ENCODE data around the gene HPCAL1. TPM values are rescaled to one million over a fixed set of nuclear protein-coding genes. Genes with fewer than 3 reads are reported as not detected.

The HPCAL1 gene
- total RNA-seq, 4 donors from 2014 or later, result 11.1 to 122 (median 48.9) TPM

GRCh38 chr2:10269711-10270610 is 32.7 kb upstream of the HPCAL1 start:
- TF ChIP-seq POLR2A (IDR thresholded peaks at IDR 0.05), result no peak
- TF ChIP-seq CTCF (IDR thresholded peaks at IDR 0.05), result no peak
- H3K27ac ChIP-seq, result no peak overlapping the region
- H3K36me3 ChIP-seq, result no peaks in the 10 kb centered on the region
- no peaks in the 10 kb centered on the region for H3K9me3 ChIP-seq
- no peak overlapping the region for H3K4me3 ChIP-seq
- no peaks in the 10 kb centered on the region for H3K27me3 ChIP-seq
- H3K4me1 ChIP-seq, result no peaks in the 10 kb centered on the region
- DNase-seq, result peak in 1 of 2 donors; percentile 11
- intact Hi-C loops (cut with DNase I; ENCODE audit: low total_unique reads), result no loop called here

GRCh38 chr2:10271509-10271908 is 31.2 kb upstream of the HPCAL1 start:
- no peak for TF ChIP-seq CTCF (IDR thresholded peaks at IDR 0.05)
- Histone ChIP-seq H3K4me3 (no peak overlapping the region), H3K27me3 (no peaks in the 10 kb centered on the region), H3K36me3 (no peaks in the 10 kb centered on the region), H3K9me3 (no peaks in the 10 kb centered on the region), H3K4me1 (no peaks in the 10 kb centered on the region), H3K27ac (no peak overlapping the region)
- no peak for DNase-seq
- intact Hi-C loops (cut with DNase I; ENCODE audit: low total_unique reads), result no loop called here

- intact Hi-C loops (cut with DNase I; ENCODE audit: low total_unique reads), result no loop called here
- no peak for DNase-seq
- Histone ChIP-seq H3K4me1 (no peaks in the 10 kb centered on the region), H3K4me3 (no peak overlapping the region), H3K36me3 (no peaks in the 10 kb centered on the region), H3K27me3 (no peaks in the 10 kb centered on the region), H3K27ac (no peak overlapping the region), H3K9me3 (no peaks in the 10 kb centered on the region)
- TF ChIP-seq POLR2A (IDR thresholded peaks at IDR 0.05), result no peak
- TF ChIP-seq CTCF (IDR thresholded peaks at IDR 0.05), result no peak
These were observed 30.8 kb upstream of the HPCAL1 start for GRCh38 chr2:10271946-10272345.

GRCh38 chr2:10272464-10272863 is 30.2 kb upstream of the HPCAL1 start:
- intact Hi-C loops (cut with DNase I; ENCODE audit: low total_unique reads), result no loop called here

More at GRCh38 chr2:10272464-10272863, 30.2 kb upstream of the HPCAL1 start:
- no peaks in the 10 kb centered on the region for H3K9me3 ChIP-seq
- H3K36me3 ChIP-seq, result no peaks in the 10 kb centered on the region
- DNase-seq, result no peak
- H3K27ac ChIP-seq, result no peak overlapping the region
- no peak overlapping the region for H3K4me3 ChIP-seq
- no peak for TF ChIP-seq POLR2A (IDR thresholded peaks at IDR 0.05)
- no peak for TF ChIP-seq CTCF (IDR thresholded peaks at IDR 0.05)
- no peaks in the 10 kb centered on the region for H3K4me1 ChIP-seq
- no peaks in the 10 kb centered on the region for H3K27me3 ChIP-seq
